ENCODE measurements around the gene PTGES3. TPM values are rescaled to one million over a fixed set of nuclear protein-coding genes. Genes with fewer than 3 reads are reported as not detected.

PTGES3 gene
- total and polyA plus RNA-seq, 8 donors, result 43.3 to 145 (median 97.2) TPM

DNA sequence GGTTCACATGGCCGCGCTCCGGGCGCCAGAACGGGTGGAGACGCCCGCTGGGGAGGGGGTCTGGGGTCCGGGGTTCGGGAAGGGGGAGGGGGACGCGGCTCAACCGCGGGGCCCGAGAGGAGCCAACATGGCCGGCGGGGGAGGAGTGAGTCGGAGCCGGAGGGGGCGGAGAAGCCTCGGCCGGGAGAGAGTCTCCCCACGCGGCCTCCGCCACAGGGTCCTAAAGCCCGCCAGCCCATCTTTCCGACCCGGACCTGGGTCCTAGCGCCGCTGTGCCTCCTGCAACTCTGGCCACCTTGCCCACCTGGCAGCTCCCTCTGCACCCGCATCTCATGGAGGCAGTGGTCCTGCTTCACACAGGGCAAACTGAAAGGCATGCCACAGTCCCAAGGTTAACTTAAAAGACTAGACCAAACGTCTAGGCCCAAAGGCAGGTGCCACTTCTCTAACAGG lies 57.9 kb downstream of the PTGES3 start, which contains the start of gene BAZ2A:
Gene BAZ2A, minus strand, starts transcription at position 147 of the 453 bp plus-strand sequence. CDS start 12,796 bp downstream, outside the sequence.
- Histone ChIP-seq H3K9me3 (no peaks in the 10 kb centered on the region), H3K27me3 (no peaks in the 10 kb centered on the region), H3K27ac (peak within 1 kb of the TSS; percentile 87 to 97 (median 91)), H3K4me1 (peaks cover 40 to 78% (median 71%) of the 10 kb centered on the region in 4 donors), H3K36me3 (peaks cover 0 to 14% (median 11%) of the 10 kb centered on the region in 4 donors), H3K4me3 (peak within 1 kb of the TSS; percentile 79 to 100 (median 90))
- peak; percentile 90 to 97 for DNase-seq
- WGBS, 5 donors, result 0 to 1% (median 1%) methylated on average over 20 to 31 of the region's 31 CpGs
- TF ChIP-seq POLR2A (IDR thresholded peaks at IDR 0.05) (no peak), POLR2AphosphoS5 (IDR thresholded peaks at IDR 0.05) (peak in 2 of 3 donors; percentile 20 to 80)
- intact Hi-C loops (cut with DNase I; ENCODE audit: low total_unique reads), result loop anchor here (10.0 kb wide), 1 partner anchor 55 kb away; the partner anchor contains the start of gene PTGES3

DNA sequence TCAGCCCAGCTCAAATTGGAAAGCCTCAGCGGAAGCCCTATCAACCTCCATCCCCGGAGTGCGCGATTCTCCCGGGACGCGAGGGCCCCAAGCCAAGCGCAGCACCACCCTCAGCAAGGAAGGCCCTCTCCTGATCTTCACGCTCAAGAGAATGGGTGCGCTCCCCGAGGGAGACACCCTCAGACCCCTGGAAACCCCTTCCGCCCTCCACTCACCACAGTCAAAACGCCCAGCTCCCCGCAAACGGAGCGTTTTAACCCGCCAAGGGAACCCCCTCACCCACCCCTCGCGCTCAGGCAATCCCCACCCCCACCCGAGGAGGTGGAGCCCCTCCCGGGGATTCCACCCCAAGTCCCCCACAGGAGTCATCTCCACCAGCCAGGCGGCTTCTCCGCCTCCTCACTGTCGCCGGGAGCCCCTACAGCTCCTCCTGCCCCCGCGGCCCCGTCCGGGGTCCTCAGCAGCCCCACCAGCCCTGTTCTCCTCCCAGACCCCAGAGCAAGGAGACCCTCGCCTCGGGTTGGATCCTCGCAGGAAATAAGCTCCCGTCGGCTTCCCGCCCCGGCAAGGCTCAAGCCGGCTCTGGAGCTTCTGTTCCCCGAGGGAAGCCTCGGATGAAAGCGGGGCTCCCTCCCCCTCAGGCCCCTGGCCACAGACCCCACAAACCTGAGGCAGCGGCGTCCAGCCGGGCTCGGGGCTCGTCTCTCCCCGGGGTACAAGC lies 58.5 kb downstream of the PTGES3 start:
- H3K4me1 ChIP-seq, result peaks cover 44 to 83% (median 72%) of the 10 kb centered on the region in 4 donors
- TF ChIP-seq POLR2AphosphoS5 (IDR thresholded peaks at IDR 0.05) (no peak), POLR2A (IDR thresholded peaks at IDR 0.05) (no peak), EP300 (IDR thresholded peaks at IDR 0.05) (no peak)
- TF ChIP-seq, protein P1, sequence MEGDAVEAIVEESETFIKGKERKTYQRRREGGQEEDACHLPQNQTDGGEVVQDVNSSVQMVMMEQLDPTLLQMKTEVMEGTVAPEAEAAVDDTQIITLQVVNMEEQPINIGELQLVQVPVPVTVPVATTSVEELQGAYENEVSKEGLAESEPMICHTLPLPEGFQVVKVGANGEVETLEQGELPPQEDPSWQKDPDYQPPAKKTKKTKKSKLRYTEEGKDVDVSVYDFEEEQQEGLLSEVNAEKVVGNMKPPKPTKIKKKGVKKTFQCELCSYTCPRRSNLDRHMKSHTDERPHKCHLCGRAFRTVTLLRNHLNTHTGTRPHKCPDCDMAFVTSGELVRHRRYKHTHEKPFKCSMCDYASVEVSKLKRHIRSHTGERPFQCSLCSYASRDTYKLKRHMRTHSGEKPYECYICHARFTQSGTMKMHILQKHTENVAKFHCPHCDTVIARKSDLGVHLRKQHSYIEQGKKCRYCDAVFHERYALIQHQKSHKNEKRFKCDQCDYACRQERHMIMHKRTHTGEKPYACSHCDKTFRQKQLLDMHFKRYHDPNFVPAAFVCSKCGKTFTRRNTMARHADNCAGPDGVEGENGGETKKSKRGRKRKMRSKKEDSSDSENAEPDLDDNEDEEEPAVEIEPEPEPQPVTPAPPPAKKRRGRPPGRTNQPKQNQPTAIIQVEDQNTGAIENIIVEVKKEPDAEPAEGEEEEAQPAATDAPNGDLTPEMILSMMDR (IDR thresholded peaks at IDR 0.05), result no peak
- peak overlapping the region; percentile 79 to 100 (median 90) for H3K4me3 ChIP-seq
- no peaks in the 10 kb centered on the region for H3K9me3 ChIP-seq
- DNase-seq, result peak in 1 of 2 donors; percentile 61
- no peaks in the 10 kb centered on the region for H3K27me3 ChIP-seq
- H3K27ac ChIP-seq, result peak overlapping the region; percentile 87 to 97 (median 91)
- intact Hi-C loops (cut with DNase I; ENCODE audit: low total_unique reads), result loop anchor here (10.0 kb wide), 1 partner anchor 55 kb away; the partner anchor contains the start of gene PTGES3
- WGBS, 5 donors, result 0 to 1% (median 1%) methylated on average over 31 to 46 of the region's 46 CpGs
- H3K36me3 ChIP-seq, result peaks cover 0 to 14% (median 11%) of the 10 kb centered on the region in 4 donors

DNA sequence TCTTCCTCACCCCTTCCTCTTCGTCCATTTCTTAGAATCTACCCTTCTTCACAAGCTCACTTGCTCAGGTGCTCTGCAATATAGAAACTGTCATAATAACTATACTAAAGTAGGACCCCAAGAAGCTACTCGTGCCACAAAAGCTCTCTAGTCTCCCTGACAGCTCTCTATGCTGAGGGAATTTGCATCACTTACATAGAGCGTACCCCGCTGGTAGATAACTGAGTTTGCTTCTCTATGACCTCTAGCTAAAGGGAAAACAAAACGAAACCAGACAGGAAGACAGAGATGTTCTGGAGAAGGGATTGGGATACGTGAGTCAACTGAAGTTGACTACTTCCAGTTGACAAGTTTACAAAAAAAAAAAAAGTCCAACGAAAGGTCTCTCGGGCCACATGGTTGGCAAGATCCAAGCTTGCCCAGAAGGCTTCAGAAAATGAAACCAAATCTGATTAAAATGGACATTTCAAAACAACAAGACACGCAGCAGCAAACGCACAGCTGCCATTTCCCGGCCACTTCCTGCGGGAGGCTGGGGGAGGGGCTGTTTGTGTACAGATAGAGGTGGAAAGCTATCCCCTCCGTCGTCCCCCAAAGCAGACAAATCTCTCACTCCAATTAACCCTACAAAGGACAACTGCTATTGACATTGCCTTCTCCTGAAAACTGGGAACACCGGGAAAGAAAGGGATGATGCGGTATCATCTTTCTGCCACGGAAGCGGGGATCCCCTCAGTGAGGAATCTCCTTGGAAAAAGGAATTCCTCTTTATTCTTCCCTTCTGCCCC lies 59.2 kb downstream of the PTGES3 start:
- TF ChIP-seq POLR2AphosphoS5 (IDR thresholded peaks at IDR 0.05) (peak in 2 of 3 donors; percentile 58 to 66), EP300 (IDR thresholded peaks at IDR 0.05) (no peak)
- no peaks in the 10 kb centered on the region for H3K27me3 ChIP-seq
- peak overlapping the region; percentile 87 to 97 (median 91) for H3K27ac ChIP-seq
- WGBS, 5 donors, result 0 to 1% (median 0%) methylated on average over 18 of the region's 18 CpGs
- H3K4me1 ChIP-seq, result peaks cover 46 to 82% (median 71%) of the 10 kb centered on the region in 4 donors
- intact Hi-C loops (cut with DNase I; ENCODE audit: low total_unique reads), result no loop called here
- peak overlapping the region; percentile 79 to 100 (median 90) for H3K4me3 ChIP-seq
- H3K36me3 ChIP-seq, result peaks cover 0 to 14% (median 11%) of the 10 kb centered on the region in 4 donors
- DNase-seq, result peak; percentile 70 to 86
- H3K9me3 ChIP-seq, result no peaks in the 10 kb centered on the region

DNA sequence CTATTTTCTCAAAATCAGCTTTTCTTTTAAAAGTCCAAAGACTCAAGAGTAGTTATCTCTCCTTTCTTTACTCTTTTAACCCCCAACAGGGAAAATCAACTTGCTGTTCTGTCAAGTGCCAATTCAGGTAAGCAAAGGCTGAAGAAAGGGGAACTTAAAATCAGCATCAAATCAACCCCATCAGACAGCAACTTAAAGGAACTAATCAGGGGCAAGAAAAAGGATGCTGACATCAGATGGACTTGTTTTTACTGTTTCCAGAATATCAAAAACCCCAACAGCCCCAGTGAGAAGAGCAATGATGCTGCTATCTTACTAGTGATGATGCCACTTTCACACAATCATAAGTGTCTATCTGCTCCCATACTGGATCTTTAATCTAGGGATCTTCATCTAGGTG lies 61.4 kb downstream of the PTGES3 start:
- Histone ChIP-seq H3K9me3 (no peaks in the 10 kb centered on the region), H3K4me3 (peak overlapping the region in 1 of 4 donors; percentile 5), H3K27me3 (no peaks in the 10 kb centered on the region), H3K4me1 (peaks cover 36 to 82% (median 60%) of the 10 kb centered on the region in 4 donors), H3K36me3 (peaks cover 11 to 33% (median 19%) of the 10 kb centered on the region in 4 donors), H3K27ac (no peak overlapping the region)
- TF ChIP-seq POLR2A (IDR thresholded peaks at IDR 0.05), result no peak
- TF ChIP-seq, protein P1 (IDR thresholded peaks at IDR 0.05), result no peak
- TF ChIP-seq EP300 (IDR thresholded peaks at IDR 0.05), result no peak
- no peak for TF ChIP-seq POLR2AphosphoS5 (IDR thresholded peaks at IDR 0.05)
- DNase-seq, result no peak
- intact Hi-C loops (cut with DNase I; ENCODE audit: low total_unique reads), result no loop called here

DNA sequence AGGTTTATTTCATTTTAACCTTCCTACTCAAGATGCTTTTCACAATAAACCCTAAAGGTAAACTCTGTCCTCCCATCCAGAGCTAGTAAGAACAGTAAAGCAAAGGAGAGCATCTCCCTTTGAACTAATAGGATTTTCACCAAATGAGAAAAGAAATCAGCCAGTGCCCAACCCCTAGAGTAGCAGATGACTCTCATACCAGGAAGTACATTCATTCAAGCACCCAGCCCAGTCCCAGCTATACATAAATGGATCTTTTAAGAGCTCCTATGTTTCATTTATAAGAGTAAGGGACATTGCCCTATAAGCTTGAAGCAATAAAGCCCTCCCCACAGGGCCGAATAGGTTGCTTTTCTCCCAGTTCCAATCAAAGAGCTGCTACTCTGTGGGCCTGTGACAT lies 65.5 kb downstream of the PTGES3 start:
- TF ChIP-seq POLR2A (IDR thresholded peaks at IDR 0.05), result no peak
- TF ChIP-seq EP300 (IDR thresholded peaks at IDR 0.05), result no peak
- no peak for TF ChIP-seq POLR2AphosphoS5 (IDR thresholded peaks at IDR 0.05)
- TF ChIP-seq, protein P1 (IDR thresholded peaks at IDR 0.05), result no peak
- no peak for DNase-seq
- H3K27ac ChIP-seq, result no peak overlapping the region
- H3K4me3 ChIP-seq, result no peak overlapping the region
- 89 to 97% (median 91%) methylated on average over 1 of the region's 1 CpG for WGBS, 5 donors
- H3K27me3 ChIP-seq, result no peaks in the 10 kb centered on the region
- intact Hi-C loops (cut with DNase I; ENCODE audit: low total_unique reads), result no loop called here
- H3K36me3 ChIP-seq, result peaks cover 13 to 74% (median 50%) of the 10 kb centered on the region in 4 donors
- H3K9me3 ChIP-seq, result no peaks in the 10 kb centered on the region
- H3K4me1 ChIP-seq, result peaks cover 24 to 87% (median 44%) of the 10 kb centered on the region in 4 donors

Data from stomach (tissue), 9 donors.